GM10248 (cell line): ENCODE measurements around the gene GSDME.

Source experiments
- CTCF ChIA-PET: fragments of 300-600 bp; sonication (Branson Sonifier 250); formaldehyde crosslinking; extraction: SDS; loops from one replicate; lab custom pipeline; 2021; ENCODE audit warnings: antibody characterized with exemption; lab: Yijun Ruan, JAX
- POLR2A ChIA-PET: fragments of 350-650 bp; sonication (Branson Sonifier 250); formaldehyde crosslinking; extraction: SDS; loops from one replicate; lab custom pipeline; 2020; ENCODE audit warnings: antibody characterized with exemption; lab: Yijun Ruan, JAX
- DNase-seq: peaks from one replicate; pipeline ENCODE4 v3.0.0; 2012; ENCODE audit errors: extremely low spot score
- CTCF ChIP-seq: IDR thresholded peaks from 2 replicates; pipeline ENCODE4 v1.5.1; 2012; ENCODE audit warnings: mild to moderate bottlenecking, low read depth; ENCODE audit errors: extremely low read depth, missing control alignments, control extremely low read depth

GSDME gene

GRCh38 chr7:24750441-24751055 lies 6.7 kb downstream of the GSDME start:
- POLR2A ChIA-PET: no interaction called here
- CTCF ChIA-PET: interaction anchor here (0.8 to 2.2 kb wide), 12 partner anchors 9 to 343 kb away, joined by 3 to 9 read pairs (median 4); no protein-coding TSS in a partner anchor
- DNase-seq: no peak
- TF ChIP-seq CTCF: no peak

GRCh38 chr7:24748521-24748920 lies 8.7 kb downstream of the GSDME start:
- ChIA-PET CTCF (interaction anchor here (0.9 to 2.1 kb wide), 3 partner anchors 26 to 350 kb away, joined by 5 to 8 read pairs (median 6); no protein-coding TSS in a partner anchor), POLR2A (no interaction called here)
- no peak for TF ChIP-seq CTCF
- DNase-seq: no peak

- DNase-seq: no peak
- CTCF ChIA-PET: no interaction called here
- POLR2A ChIA-PET: interaction anchor here (0.6 kb wide), 1 partner anchor 10 kb away, joined by 3 read pairs; no protein-coding TSS in a partner anchor
- TF ChIP-seq CTCF: no peak
Measured at GRCh38 chr7:24745355-24745754, 11.9 kb downstream of the GSDME start.

GRCh38 chr7:24743471-24743870 lies 13.8 kb downstream of the GSDME start:
- TF ChIP-seq CTCF: no peak
- ChIA-PET POLR2A (no interaction called here), CTCF (no interaction called here)
- no peak for DNase-seq

GRCh38 chr7:24742506-24743162 lies 14.6 kb downstream of the GSDME start:
- ChIA-PET CTCF (interaction anchor here (1.1 to 2.1 kb wide), 5 partner anchors 12 to 351 kb away, joined by 3 to 8 read pairs (median 4); no protein-coding TSS in a partner anchor), POLR2A (no interaction called here)
- TF ChIP-seq CTCF: no peak

GRCh38 chr7:24741679-24742505 lies 15.4 kb downstream of the GSDME start:
- no peak for TF ChIP-seq CTCF
- no peak for DNase-seq
- CTCF ChIA-PET: interaction anchor here (1.0 to 2.1 kb wide), 6 partner anchors 10 to 352 kb away, joined by 3 to 8 read pairs (median 4); no protein-coding TSS in a partner anchor
- POLR2A ChIA-PET: interaction anchor here (1.1 to 1.3 kb wide), 2 partner anchors 9 to 13 kb away, joined by 3 to 4 read pairs; no protein-coding TSS in a partner anchor

More at GRCh38 chr7:24742506-24743162, 14.6 kb downstream of the GSDME start:
- DNase-seq: no peak
